ENCODE measurements around the gene TMEM161A. TPM values are rescaled to one million over a fixed set of nuclear protein-coding genes. Genes with fewer than 3 reads are reported as not detected.
A peak's percentile ranks its signal among the peaks of the same experiment; 100 is the strongest.

TMEM161A gene
- total and polyA plus RNA-seq, 9 of the 15 experiments (the other 6 are each of a cell fraction or from before 2014, with no cell fraction given) = 0.63 to 92.3 (median 38.9) TPM

DNA sequence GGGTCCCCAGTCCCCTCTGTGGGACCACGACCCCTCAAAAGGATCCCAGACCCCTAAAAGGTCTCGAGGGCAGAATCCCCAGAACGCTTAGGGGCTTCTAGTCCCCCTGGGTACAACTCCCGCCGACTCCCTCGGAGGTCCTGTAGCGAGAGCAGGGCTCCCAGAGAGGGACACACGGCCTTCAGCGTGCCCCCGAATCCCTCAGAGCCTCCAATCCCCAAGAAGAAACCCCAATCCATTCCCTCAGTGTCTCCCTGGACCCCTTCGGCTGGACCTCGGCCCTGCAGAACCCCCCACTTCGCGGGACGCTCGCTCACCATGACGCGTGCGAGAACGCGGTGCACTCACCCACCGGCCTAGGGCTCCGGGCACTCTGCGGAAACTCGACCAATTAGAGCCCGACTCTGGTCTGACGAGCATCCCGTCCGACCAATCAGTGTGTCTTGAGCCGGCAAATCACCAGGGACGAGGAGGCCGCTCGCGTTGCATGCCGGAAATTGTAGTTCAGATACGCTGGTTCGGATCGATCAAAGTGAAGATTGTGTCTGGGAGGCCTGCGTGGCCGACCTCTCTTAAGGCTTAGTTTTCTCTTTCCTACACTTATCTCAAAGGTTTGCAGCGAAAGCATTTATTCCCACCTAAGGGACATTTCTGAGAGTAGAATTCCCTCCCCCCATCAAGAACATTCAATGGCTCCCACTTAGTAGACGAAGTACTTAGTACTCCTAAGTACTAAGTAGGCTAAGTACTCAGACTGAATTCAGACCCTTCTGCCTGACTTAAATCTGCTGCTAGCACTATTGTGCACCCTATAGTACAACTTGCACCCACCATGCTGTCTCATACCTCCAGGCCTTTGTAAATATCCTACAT lies at the start of gene TMEM161A (continued):
- peak; percentile 94 for TF ChIP-seq SUPT5H (IDR thresholded peaks at IDR 0.05)
- TF ChIP-seq, protein P1, sequence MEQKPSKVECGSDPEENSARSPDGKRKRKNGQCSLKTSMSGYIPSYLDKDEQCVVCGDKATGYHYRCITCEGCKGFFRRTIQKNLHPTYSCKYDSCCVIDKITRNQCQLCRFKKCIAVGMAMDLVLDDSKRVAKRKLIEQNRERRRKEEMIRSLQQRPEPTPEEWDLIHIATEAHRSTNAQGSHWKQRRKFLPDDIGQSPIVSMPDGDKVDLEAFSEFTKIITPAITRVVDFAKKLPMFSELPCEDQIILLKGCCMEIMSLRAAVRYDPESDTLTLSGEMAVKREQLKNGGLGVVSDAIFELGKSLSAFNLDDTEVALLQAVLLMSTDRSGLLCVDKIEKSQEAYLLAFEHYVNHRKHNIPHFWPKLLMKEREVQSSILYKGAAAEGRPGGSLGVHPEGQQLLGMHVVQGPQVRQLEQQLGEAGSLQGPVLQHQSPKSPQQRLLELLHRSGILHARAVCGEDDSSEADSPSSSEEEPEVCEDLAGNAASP (IDR thresholded peaks at IDR 0.05) = no peak
- TF ChIP-seq RUNX1 (IDR thresholded peaks at IDR 0.05; ENCODE audit: low read depth) = peak; percentile 58; the same call in 1 of the 2 replicates
- 0 out of 2 replicates have a peak, but pooled peaks have one; percentile 10 for TF ChIP-seq C11orf30 (IDR thresholded peaks at IDR 0.05; ENCODE audit: low read depth)
- TF ChIP-seq NR2C2 (CRISPR knock-in tag; IDR thresholded peaks at IDR 0.05) = 0 out of 2 replicates have a peak, but pooled peaks have one; percentile 39
- TF ChIP-seq NR2C2 (tag; IDR thresholded peaks at IDR 0.05) = peak; percentile 65; the same call in 1 of the 2 replicates
- no peak for TF ChIP-seq SAFB2 (IDR thresholded peaks at IDR 0.05; ENCODE audit: borderline replicate concordance, low read depth, low read length, severe bottlenecking)
- peak; percentile 55 to 57; a peak in 3 of 4 replicates for TF ChIP-seq NRF1 (conservative IDR thresholded peaks at IDR 0.05 in 1 of 2, IDR thresholded peaks at IDR 0.05 in 1 of 2)
- no peak for TF ChIP-seq ZNF696 (CRISPR knock-in tag; conservative IDR thresholded peaks at IDR 0.05)
- no peak for TF ChIP-seq FOXK1 (CRISPR knock-in tag; IDR thresholded peaks at IDR 0.05; ENCODE audit: borderline replicate concordance)
- no peak for TF ChIP-seq DNMT1 (IDR thresholded peaks at IDR 0.05)
- TF ChIP-seq CHD2 (IDR thresholded peaks at IDR 0.05; ENCODE audit: low read depth, low read length) = peak; percentile 87
- TF ChIP-seq SREBF1 (IDR thresholded peaks at IDR 0.05; ENCODE audit: borderline replicate concordance, low read depth, low read length) = no peak
- TF ChIP-seq, protein P2, sequence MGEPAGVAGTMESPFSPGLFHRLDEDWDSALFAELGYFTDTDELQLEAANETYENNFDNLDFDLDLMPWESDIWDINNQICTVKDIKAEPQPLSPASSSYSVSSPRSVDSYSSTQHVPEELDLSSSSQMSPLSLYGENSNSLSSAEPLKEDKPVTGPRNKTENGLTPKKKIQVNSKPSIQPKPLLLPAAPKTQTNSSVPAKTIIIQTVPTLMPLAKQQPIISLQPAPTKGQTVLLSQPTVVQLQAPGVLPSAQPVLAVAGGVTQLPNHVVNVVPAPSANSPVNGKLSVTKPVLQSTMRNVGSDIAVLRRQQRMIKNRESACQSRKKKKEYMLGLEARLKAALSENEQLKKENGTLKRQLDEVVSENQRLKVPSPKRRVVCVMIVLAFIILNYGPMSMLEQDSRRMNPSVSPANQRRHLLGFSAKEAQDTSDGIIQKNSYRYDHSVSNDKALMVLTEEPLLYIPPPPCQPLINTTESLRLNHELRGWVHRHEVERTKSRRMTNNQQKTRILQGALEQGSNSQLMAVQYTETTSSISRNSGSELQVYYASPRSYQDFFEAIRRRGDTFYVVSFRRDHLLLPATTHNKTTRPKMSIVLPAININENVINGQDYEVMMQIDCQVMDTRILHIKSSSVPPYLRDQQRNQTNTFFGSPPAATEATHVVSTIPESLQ (CRISPR knock-in tag; IDR thresholded peaks at IDR 0.05) = no peak
- no peak for TF ChIP-seq ZBTB9 (CRISPR knock-in tag; IDR thresholded peaks at IDR 0.05)
- TF ChIP-seq VEZF1 (CRISPR knock-in tag; IDR thresholded peaks at IDR 0.05) = peak; percentile 51; the same call in 1 of the 2 replicates
- TF ChIP-seq TCFL5 (CRISPR knock-in tag; conservative IDR thresholded peaks at IDR 0.05) = no peak
- TF ChIP-seq ATF7 (IDR thresholded peaks at IDR 0.05) = peak; percentile 59
- TF ChIP-seq EGR1 (conservative IDR thresholded peaks at IDR 0.05) = 0 out of 2 replicates have a peak, but pooled peaks have one; percentile 5
- TF ChIP-seq HMGN3 (IDR thresholded peaks at IDR 0.05; ENCODE audit: borderline replicate concordance, extremely low read depth, insufficient read length, low read depth, low read length) = peak; percentile 20
- peak in 1 of 2 experiments; percentile 12; a peak in 1 of 4 replicates for TF ChIP-seq TRIM24 (IDR thresholded peaks at IDR 0.05)
- no peak for TF ChIP-seq ZSCAN32 (CRISPR knock-in tag; IDR thresholded peaks at IDR 0.05)
- peak; percentile 94 for TF ChIP-seq ZNF143 (CRISPR knock-in tag; IDR thresholded peaks at IDR 0.05)
